GM12878 (cell line): ENCODE measurements around the gene CDH9. TPM values are rescaled to one million over a fixed set of nuclear protein-coding genes. Genes with fewer than 3 reads are reported as not detected.

Source experiments
- ATAC-seq: fragments of 200-7000 bp; cut with Tn5 transposase; 3 replicates; pipeline ENCODE4 v1.9.1; 2020; ENCODE audit warnings: mild to moderate bottlenecking, moderate library complexity
- BruUV-seq: library from RNA; stranded (reverse); fragments of 400-500 nt; replicated peaks from 2 replicates; lab custom pipeline; 2021; lab: Mats Ljungman, UMichigan
- CTCF ChIA-PET: fragments of 300-600 bp; sonication (Branson Sonifier 250); formaldehyde crosslinking; extraction: SDS; loops from one replicate; lab custom pipeline; 2021; ENCODE audit warnings: inconsistent platforms; lab: Yijun Ruan, JAX
- POLR2A ChIA-PET: fragments of 350-600 bp; formaldehyde crosslinking; extraction: SDS; loops from one replicate; lab custom pipeline; 2021; ENCODE audit warnings: inconsistent platforms; lab: Charles Lee
- RAD21 ChIA-PET: fragments of 300-600 bp; sonication (Branson Sonifier 250); formaldehyde crosslinking; loops from one replicate; lab custom pipeline; 2023; ENCODE audit warnings: antibody characterized with exemption; ENCODE audit not compliant: unreplicated experiment; lab: Charles Lee
- SMC1A ChIA-PET: fragments of 300-600 bp; sonication (Branson Sonifier 250); formaldehyde crosslinking; loops from one replicate; lab custom pipeline; 2023; ENCODE audit not compliant: unreplicated experiment, uncharacterized antibody; lab: Charles Lee
- DNase-seq: peaks from one replicate; pipeline ENCODE4 v3.0.0-alpha.2; 2011; ENCODE audit warnings: low read depth, low spot score
- FAIRE-seq: peaks from 3 replicates; lab custom pipeline; 2011; peaks lifted over from hg19 to GRCh38; lab: Jason Lieb, UNC
- H2AFZ ChIP-seq: 2 replicates; pipeline ENCODE4 v1.6.0; 2011; ENCODE audit warnings: low read depth, low read length, control low read depth; ENCODE audit not compliant: control insufficient read depth
- H3K27ac ChIP-seq: 2 replicates; pipeline ENCODE4 v1.5.1; 2011; ENCODE audit warnings: control low read depth; ENCODE audit not compliant: control insufficient read depth, insufficient read depth
- H3K27me3 ChIP-seq, 2 experiments: replicated peaks in 1 of 2; 2 replicates each; pipeline versions ENCODE4 v1.6.0 to v1.6.1; 2011; ENCODE audit warnings: low read length in 1 of 2; ENCODE audit not compliant: control insufficient read depth in 2 of 2, insufficient read depth in 2 of 2
- H3K36me3 ChIP-seq, 2 experiments: 2 replicates each; pipeline ENCODE4 v1.5.1; 2011; ENCODE audit warnings: low read length in 1 of 2; ENCODE audit not compliant: control insufficient read depth in 2 of 2, insufficient read depth in 2 of 2
- H3K4me1 ChIP-seq: 2 replicates; pipeline ENCODE4 v1.6.1; 2011; ENCODE audit warnings: mild to moderate bottlenecking, low read length, moderate library complexity, mixed read lengths; ENCODE audit not compliant: control insufficient read depth, insufficient read depth
- H3K4me2 ChIP-seq: 2 replicates; pipeline ENCODE4 v1.6.0; 2011; ENCODE audit warnings: control low read depth; ENCODE audit not compliant: control insufficient read depth, insufficient read depth
- H3K4me3 ChIP-seq: fragments of 200-600 bp; sonication (generic); 2 replicates; pipeline ENCODE4 v1.5.1; 2016
- H3K79me2 ChIP-seq: 2 replicates; pipeline ENCODE4 v1.6.0; 2011; ENCODE audit warnings: low read length; ENCODE audit not compliant: control insufficient read depth, insufficient read depth
- H3K9ac ChIP-seq: 2 replicates; pipeline ENCODE4 v1.8.0; 2011; ENCODE audit warnings: low read length, control low read depth, mixed read lengths; ENCODE audit not compliant: control insufficient read depth, insufficient read depth
- H3K9me3 ChIP-seq: replicated peaks from 3 replicates; pipeline ENCODE4 v1.5.1; 2011; ENCODE audit warnings: mild to moderate bottlenecking, low read length; ENCODE audit not compliant: control insufficient read depth, insufficient read depth
- H4K20me1 ChIP-seq: 2 replicates; pipeline ENCODE4 v1.6.0; 2011; ENCODE audit not compliant: control insufficient read depth, insufficient read depth
- BRCA1 ChIP-seq: IDR thresholded peaks from 2 replicates; pipeline ENCODE4 v1.6.1; 2011; ENCODE audit warnings: low read depth, low read length, improper control_type of control experiment
- CEBPZ ChIP-seq: fragments of 150-350 bp; IDR thresholded peaks from 2 replicates; pipeline ENCODE4 v1.6.1; 2016; ENCODE audit warnings: low read depth, low read length
- CHD2 ChIP-seq: IDR thresholded peaks from 2 replicates; pipeline ENCODE4 v1.6.1; 2011; ENCODE audit warnings: low read depth, low read length, improper control_type of control experiment, borderline replicate concordance
- CREM ChIP-seq: IDR thresholded peaks from 2 replicates; pipeline ENCODE4 v1.6.1; 2014; ENCODE audit warnings: antibody characterized with exemption, low read depth
- DPF2 ChIP-seq: fragments of 450-650 bp; IDR thresholded peaks from 2 replicates; pipeline ENCODE4 v1.6.1; 2017; ENCODE audit warnings: mild to moderate bottlenecking
- ETV6 ChIP-seq, 2 experiments: fragments of 450-650 bp in 1 of 2; IDR thresholded peaks in 1 of 2; conservative IDR thresholded peaks in 1 of 2; 2 replicates each; pipeline ENCODE4 v1.6.1; 2014; ENCODE audit warnings: antibody characterized with exemption in 1 of 2, borderline replicate concordance in 1 of 2, low read depth in 1 of 2, mild to moderate bottlenecking in 1 of 2, moderate library complexity in 1 of 2
- GABPA ChIP-seq: IDR thresholded peaks from 2 replicates; pipeline ENCODE4 v1.6.1; 2014; ENCODE audit warnings: antibody characterized with exemption, low read depth, mild to moderate bottlenecking, inconsistent platforms
- MAX ChIP-seq: IDR thresholded peaks from 2 replicates; pipeline ENCODE4 v1.6.1; 2012; ENCODE audit warnings: low read depth, low read length, improper control_type of control experiment
- MEF2B ChIP-seq: fragments of 450-650 bp; IDR thresholded peaks from 2 replicates; pipeline ENCODE4 v1.6.1; 2018; ENCODE audit warnings: mild to moderate bottlenecking, moderate library complexity; ENCODE audit not compliant: partially characterized antibody, poor library complexity, severe bottlenecking
- MYC ChIP-seq: IDR thresholded peaks from 2 replicates; pipeline ENCODE4 v1.6.1; 2011; ENCODE audit warnings: mild to moderate bottlenecking, low read length, moderate library complexity, inconsistent platforms; ENCODE audit not compliant: insufficient read depth, insufficient replicate concordance, insufficient read length, severe bottlenecking
- NFXL1 ChIP-seq: fragments of 450-650 bp; IDR thresholded peaks from 2 replicates; pipeline ENCODE4 v1.6.1; 2017; ENCODE audit warnings: antibody characterized with exemption, mild to moderate bottlenecking, borderline replicate concordance
- NR2C2 ChIP-seq: IDR thresholded peaks from 2 replicates; pipeline ENCODE4 v1.6.1; 2011; ENCODE audit warnings: borderline replicate concordance, low read depth; ENCODE audit not compliant: control insufficient read depth, insufficient read length
- POLR2A ChIP-seq: IDR thresholded peaks from 2 replicates; pipeline ENCODE4 v1.6.1; 2011; ENCODE audit warnings: low read depth, mild to moderate bottlenecking, low read length
- RELA ChIP-seq: fragments of 450-650 bp; IDR thresholded peaks from 2 replicates; pipeline ENCODE4 v1.8.0; 2014; ENCODE audit warnings: borderline replicate concordance; ENCODE audit not compliant: partially characterized antibody
- SIX5 ChIP-seq: IDR thresholded peaks from 2 replicates; pipeline ENCODE4 v1.6.1; 2011; ENCODE audit warnings: mild to moderate bottlenecking, low read depth, low read length, moderate library complexity; ENCODE audit not compliant: severe bottlenecking
- YY1 ChIP-seq: IDR thresholded peaks from 2 replicates; pipeline ENCODE4 v1.6.1; 2011; ENCODE audit warnings: low read depth, mild to moderate bottlenecking, low read length
- ZBTB40 ChIP-seq: fragments of 450-650 bp; IDR thresholded peaks from 2 replicates; pipeline ENCODE4 v1.6.1; 2016; ENCODE audit warnings: mild to moderate bottlenecking, moderate library complexity, borderline replicate concordance
- WGBS: methylation state at CpG from one replicate; pipeline ENCODE4 v1.1.6; 2016; ENCODE audit warnings: low lambda C conversion rate; ENCODE audit not compliant: insufficient replicate concordance, insufficient coverage; ENCODE audit errors: missing lambda C conversion rate; 5-methylcytosine and 5-hydroxymethylcytosine counted together
- in situ Hi-C: fragments of 300-500 bp; cut with MboI; formaldehyde crosslinking; loops from 9 replicates; pipeline ENCODE4 v1.14.3; 2018; ENCODE audit warnings: mixed read lengths
- intact Hi-C: fragments of 100-400 bp; cut with micrococcal nuclease; formaldehyde crosslinking; loops from one replicate; pipeline ENCODE4 v1.14.2; 2022; ENCODE audit not compliant: unreplicated experiment
- polyA plus RNA-seq, 11 experiments: library from polyadenylated mRNA; depleted of rRNA in 4 of 11; unstranded in 6 of 11; stranded (reverse) in 5 of 11; fragments of >200 nt; fragmentation: Nextera tagmentation in 4 of 11; fragmentation: Illumina TruSeq in 1 of 11; extraction: Ambion mirVana in 4 of 11; extraction: Trizol in 1 of 11; gene quantifications; 1 replicate in 1 of 11; 2 replicates in 10 of 11; pipeline versions ENCODE4 v1.2.1 to v1.2.3, GENCODE V29; 2011 to 2016; ENCODE audit warnings: inconsistent platforms in 2 of 11, missing spikeins in 2 of 11, low read depth in 1 of 11
- total RNA-seq, 4 experiments: library from RNA; depleted of rRNA in 3 of 4; stranded (reverse); fragments of >200 nt in 3 of 4; fragmentation: Illumina TruSeq in 1 of 4; extraction: Trizol in 1 of 4; gene quantifications; 2 replicates each; pipeline versions ENCODE4 v1.2.1 to v1.2.3, GENCODE V29; 2013 to 2021

Gene CDH9
- total and polyA plus RNA-seq, 10 of the 15 experiments (the other 5 are each of a cell fraction or from before 2014, with no cell fraction given), result not detected

GRCh38 chr5:26921439-26921838 lies 116.9 kb downstream of the CDH9 start:
- no peaks in the 10 kb centered on the region for H3K27me3 ChIP-seq
- FAIRE-seq (no peak), ATAC-seq (no peak), DNase-seq (no peak)
- SMC1A ChIA-PET, result no interaction called here
- H3K4me1 ChIP-seq, result no peaks in the 10 kb centered on the region
- TF ChIP-seq ZBTB40, result no peak
- no peak for TF ChIP-seq RELA
- TF ChIP-seq ETV6 (conservative IDR thresholded peaks at IDR 0.05 in 1 of 2, IDR thresholded peaks at IDR 0.05 in 1 of 2; ENCODE audit: borderline replicate concordance in 1 of 2, low read depth in 1 of 2), result no peak
- no peak for TF ChIP-seq NR2C2
- TF ChIP-seq CEBPZ, result no peak
- TF ChIP-seq MEF2B, result no peak
- no peak for TF ChIP-seq CREM
- no peak for TF ChIP-seq CHD2
- no peak for TF ChIP-seq DPF2
- no peak for TF ChIP-seq GABPA
- TF ChIP-seq MAX, result no peak
- TF ChIP-seq YY1, result no peak
- TF ChIP-seq SIX5, result no peak
- no peak for TF ChIP-seq NFXL1
- TF ChIP-seq MYC, result no peak
- TF ChIP-seq POLR2A, result no peak
- no peak for TF ChIP-seq BRCA1
- BruUV-seq, result no TSS peak
- H3K4me3 ChIP-seq, result no peak overlapping the region
- no peak overlapping the region for H3K9ac ChIP-seq
- H3K36me3 ChIP-seq, result no peaks in the 10 kb centered on the region
- no peak overlapping the region for H2AFZ ChIP-seq
- RAD21 ChIA-PET, result no interaction called here
- H4K20me1 ChIP-seq, result no peaks in the 10 kb centered on the region
- intact Hi-C loops, result loop anchor here (10.0 kb wide), 1 partner anchor 57 kb away; no protein-coding TSS in a partner anchor
- H3K27ac ChIP-seq, result no peak overlapping the region
- 24% methylated on average over 6 of the region's 6 CpGs for WGBS
- H3K79me2 ChIP-seq, result no peaks in the 10 kb centered on the region
- H3K4me2 ChIP-seq, result no peak overlapping the region
- POLR2A ChIA-PET, result no interaction called here
- CTCF ChIA-PET, result no interaction called here
- in situ Hi-C loops, result no loop called here
- H3K9me3 ChIP-seq, result no peaks in the 10 kb centered on the region
